HepG2 (cell line): ENCODE results near the gene CAPRIN2.

ENCODE experiments used
- CBX5 ChIP-seq: sonication (generic); formaldehyde crosslinking; IDR thresholded peaks from 2 replicates; pipeline ENCODE4 v1.4.0; 2020; ENCODE audit warnings: missing genetic modification reagents, borderline replicate concordance
- CTCF ChIP-seq: sonication (generic); formaldehyde crosslinking; IDR thresholded peaks from 2 replicates; pipeline ENCODE4 v1.5.0; 2020; ENCODE audit warnings: mild to moderate bottlenecking, missing genetic modification reagents, moderate library complexity
- FOXP4 ChIP-seq: sonication (generic); formaldehyde crosslinking; IDR thresholded peaks from 2 replicates; pipeline ENCODE4 v1.4.0; 2020; ENCODE audit warnings: missing genetic modification reagents
- POLR2AphosphoS2 ChIP-seq: IDR thresholded peaks from 2 replicates; pipeline ENCODE4 v1.6.1; 2011; ENCODE audit warnings: low read depth, low read length, improper control_type of control experiment
- SUZ12 ChIP-seq: fragments of 150-350 bp; IDR thresholded peaks from 2 replicates; pipeline ENCODE4 v1.6.1; 2014; ENCODE audit warnings: low read depth, low read length
- TGIF2 ChIP-seq: IDR thresholded peaks from 2 replicates; pipeline ENCODE4 v1.6.1; 2016; ENCODE audit warnings: control low read depth, missing compliant biosample characterization
- U2AF1 ChIP-seq: fragments of 200-400 bp; formaldehyde crosslinking; optimal IDR thresholded peaks from 2 replicates; pipeline ENCODE3; 2017; ENCODE audit warnings: mild to moderate bottlenecking, low read depth, low read length
- ZNF12 ChIP-seq: sonication (generic); formaldehyde crosslinking; IDR thresholded peaks from 2 replicates; pipeline ENCODE4 v1.5.0; 2020; ENCODE audit warnings: missing genetic modification reagents
- ZNF274 ChIP-seq: sonication (generic); formaldehyde crosslinking; IDR thresholded peaks from 2 replicates; pipeline ENCODE4 v1.5.1; 2020; ENCODE audit warnings: mild to moderate bottlenecking, missing genetic modification reagents
- ZNF275 ChIP-seq: sonication (generic); formaldehyde crosslinking; IDR thresholded peaks from 2 replicates; pipeline ENCODE4 v1.8.0; 2022; ENCODE audit warnings: missing genetic modification reagents, mild to moderate bottlenecking, inconsistent platforms, borderline replicate concordance
- ZNF317 ChIP-seq: sonication (generic); formaldehyde crosslinking; IDR thresholded peaks from 2 replicates; pipeline ENCODE4 v1.5.0; 2020; ENCODE audit warnings: mild to moderate bottlenecking, missing genetic modification reagents
- ZNF556 ChIP-seq: sonication (generic); formaldehyde crosslinking; IDR thresholded peaks from 2 replicates; pipeline ENCODE4 v1.4.0; 2020; ENCODE audit warnings: mild to moderate bottlenecking, missing genetic modification reagents, borderline replicate concordance
- ZSCAN20 ChIP-seq: sonication (generic); formaldehyde crosslinking; IDR thresholded peaks from 2 replicates; pipeline ENCODE4 v1.4.0; 2020; ENCODE audit warnings: missing genetic modification reagents, mild to moderate bottlenecking, borderline replicate concordance

- TF ChIP-seq POLR2AphosphoS2 (no peak), FOXP4 (CRISPR knock-in tag) (no peak), U2AF1 (no peak), ZNF275 (CRISPR knock-in tag) (no peak), SUZ12 (no peak), CBX5 (CRISPR knock-in tag) (no peak), ZNF274 (CRISPR knock-in tag) (no peak), CTCF (CRISPR knock-in tag) (no peak), ZNF12 (CRISPR knock-in tag) (no peak), ZNF556 (no peak), TGIF2 (no peak), ZNF317 (CRISPR knock-in tag) (no peak), ZSCAN20 (CRISPR knock-in tag) (no peak)
Measured at GRCh38 chr12:30740274-30740673, 14.5 kb downstream of the CAPRIN2 start.
